Type B pancreatic cell (in vitro differentiated cells): ENCODE results near the gene DGCR8. TPM values are rescaled to one million over a fixed set of nuclear protein-coding genes. Genes with fewer than 3 reads are reported as not detected.

Source experiments
- DNase-seq: peaks from one replicate; pipeline ENCODE4 v3.0.0; 2021; ENCODE audit warnings: mixed read lengths; ENCODE audit not compliant: unreplicated experiment; ENCODE audit errors: extremely low spot score
- H3K27ac Mint-ChIP-seq: 2 replicates; pipeline ENCODE4 v1.8.0; 2021; ENCODE audit warnings: mild to moderate bottlenecking, mixed read lengths
- H3K27me3 Mint-ChIP-seq: 2 replicates; pipeline ENCODE4 v1.8.0; 2021; ENCODE audit warnings: mixed read lengths
- H3K36me3 Mint-ChIP-seq: 2 replicates; pipeline ENCODE4 v1.8.0; 2021; ENCODE audit warnings: mixed read lengths
- H3K4me1 Mint-ChIP-seq: one replicate; pipeline ENCODE4 v1.8.0; 2021; ENCODE audit warnings: mixed read lengths; ENCODE audit not compliant: unreplicated experiment
- H3K4me3 Mint-ChIP-seq: 2 replicates; pipeline ENCODE4 v1.8.0; 2021; ENCODE audit warnings: mild to moderate bottlenecking, mixed read lengths
- H3K9me3 Mint-ChIP-seq: 2 replicates; pipeline ENCODE4 v1.8.0; 2021; ENCODE audit warnings: mixed read lengths
- CTCF ChIP-seq: fragments of 200-600 bp; sonication (generic); conservative IDR thresholded peaks from 2 replicates; pipeline ENCODE4 v1.5.0; 2021; ENCODE audit warnings: antibody characterized with exemption, mild to moderate bottlenecking
- total RNA-seq: library from RNA; stranded (reverse); gene quantifications from 2 replicates; pipeline ENCODE4 v1.2.1, GENCODE V29; 2021; ENCODE audit warnings: low replicate concordance

The DGCR8 gene
- total RNA-seq, 1 donor from 2014 or later, result 61.3 TPM

- peaks cover 59% of the 10 kb centered on the region for H3K36me3 Mint-ChIP-seq
- H3K27me3 Mint-ChIP-seq, result no peaks in the 10 kb centered on the region
- no peaks in the 10 kb centered on the region for H3K4me1 Mint-ChIP-seq
- no peak for TF ChIP-seq CTCF
- DNase-seq, result no peak
- no peaks in the 10 kb centered on the region for H3K9me3 Mint-ChIP-seq
- no peak overlapping the region for H3K27ac Mint-ChIP-seq
- H3K4me3 Mint-ChIP-seq, result no peak overlapping the region
Observed at GRCh38 chr22:20093418-20094196, 13.6 kb downstream of the DGCR8 start.

- no peak for TF ChIP-seq CTCF
- H3K36me3 Mint-ChIP-seq, result peaks cover 59% of the 10 kb centered on the region
Observed at GRCh38 chr22:20094197-20094807, 14.3 kb downstream of the DGCR8 start.

DNA sequence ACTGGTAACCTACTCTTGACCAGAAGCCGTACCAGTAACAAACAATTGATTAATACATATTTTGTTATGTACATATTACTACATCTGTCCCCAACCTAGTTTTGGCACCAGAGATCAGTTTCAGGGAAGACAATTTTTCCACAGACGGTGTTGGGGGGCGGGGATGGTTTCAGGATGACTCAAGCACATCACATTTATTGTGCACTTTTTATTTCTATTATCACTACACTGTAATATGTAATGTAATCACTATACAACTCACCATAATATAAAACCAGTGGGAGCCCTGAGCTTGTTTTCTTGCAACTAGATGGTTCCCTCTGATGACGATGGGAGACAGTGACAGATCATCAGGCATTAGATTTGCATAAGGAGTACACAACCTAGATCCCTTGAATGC, 15.5 kb downstream of the DGCR8 start:
- DNase-seq, result no peak
- Mint-ChIP-seq H3K9me3 (no peaks in the 10 kb centered on the region), H3K27ac (no peak overlapping the region), H3K4me1 (no peaks in the 10 kb centered on the region), H3K4me3 (no peak overlapping the region), H3K27me3 (no peaks in the 10 kb centered on the region), H3K36me3 (peaks cover 53% of the 10 kb centered on the region)
- no peak for TF ChIP-seq CTCF

More at GRCh38 chr22:20094197-20094807, 14.3 kb downstream of the DGCR8 start:
- no peaks in the 10 kb centered on the region for H3K9me3 Mint-ChIP-seq
- no peak for DNase-seq
- H3K4me3 Mint-ChIP-seq, result no peak overlapping the region
- H3K27me3 Mint-ChIP-seq, result no peaks in the 10 kb centered on the region
- no peak overlapping the region for H3K27ac Mint-ChIP-seq
- no peaks in the 10 kb centered on the region for H3K4me1 Mint-ChIP-seq

DNA sequence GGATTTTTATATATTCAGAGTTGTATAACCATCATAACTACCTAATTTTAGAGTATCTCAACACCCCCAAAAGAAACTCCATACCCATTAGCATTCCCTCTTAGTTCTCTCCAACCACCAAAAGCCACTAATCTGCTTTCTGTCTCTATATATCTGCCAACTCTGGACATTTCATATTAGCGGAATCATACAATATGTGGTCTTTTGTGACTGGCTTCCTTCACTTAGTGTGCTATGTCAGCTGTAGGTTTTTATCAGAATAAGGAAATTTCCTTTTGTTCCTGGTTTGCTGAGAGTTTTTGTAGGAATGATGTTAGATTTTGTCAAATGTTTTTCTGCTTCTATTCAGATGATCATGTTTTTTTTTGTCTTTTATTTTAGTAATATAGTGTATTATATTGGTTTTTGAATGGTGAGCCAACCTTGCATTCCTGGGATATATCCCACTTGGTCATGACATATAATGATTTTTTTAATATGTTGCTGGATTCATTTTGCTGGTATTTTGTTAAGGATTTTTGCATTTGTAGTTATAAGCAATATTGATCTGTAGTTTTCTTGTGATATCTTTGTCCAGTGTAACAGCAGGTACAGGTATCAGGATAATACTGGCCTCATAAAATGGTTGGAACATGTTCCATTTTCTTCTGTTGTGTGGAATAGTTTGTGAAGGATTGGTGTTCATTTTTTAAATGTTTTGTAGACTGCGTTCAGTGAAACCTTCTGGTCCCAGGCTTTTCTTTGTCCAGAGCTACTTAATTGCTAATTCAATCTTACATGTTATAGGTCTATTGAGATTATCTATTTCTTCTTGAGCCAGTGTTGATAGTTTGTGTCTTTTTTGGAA, 16.8 kb downstream of the DGCR8 start:
- no peaks in the 10 kb centered on the region for H3K4me1 Mint-ChIP-seq
- H3K36me3 Mint-ChIP-seq, result peaks cover 42% of the 10 kb centered on the region
- H3K9me3 Mint-ChIP-seq, result no peaks in the 10 kb centered on the region
- H3K4me3 Mint-ChIP-seq, result no peak overlapping the region
- TF ChIP-seq CTCF, result no peak
- no peak for DNase-seq
- H3K27me3 Mint-ChIP-seq, result no peaks in the 10 kb centered on the region
- H3K27ac Mint-ChIP-seq, result no peak overlapping the region

DNA sequence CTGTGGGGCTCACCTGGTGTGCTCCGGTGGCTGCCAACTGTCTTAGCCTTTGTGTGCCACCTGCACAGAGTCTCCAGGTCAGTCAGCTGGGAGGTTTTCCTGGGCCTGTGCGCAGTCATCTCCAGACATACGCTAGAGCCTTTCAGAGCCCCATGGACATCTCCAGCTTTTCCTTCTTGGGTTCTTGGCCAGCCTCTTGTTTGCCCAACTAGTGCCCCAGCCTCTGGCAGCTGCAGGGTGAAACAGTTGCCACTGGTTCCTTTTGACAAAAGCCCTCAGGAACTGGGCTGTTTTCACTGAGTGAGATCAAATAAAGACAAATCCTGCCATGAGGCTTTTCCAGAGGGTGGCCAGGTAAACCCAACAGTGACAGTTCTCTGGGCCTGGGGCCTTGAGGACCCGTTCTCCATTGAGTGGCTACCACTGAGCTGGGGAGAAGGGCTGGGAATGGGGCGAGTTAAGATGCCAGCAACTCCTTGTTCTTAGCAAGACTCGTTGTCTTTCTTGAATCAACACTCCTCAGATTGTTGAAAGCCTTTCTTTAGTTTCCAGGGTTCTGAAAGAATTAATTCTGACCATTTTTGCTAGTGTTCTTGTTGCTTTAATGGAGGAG, 19.2 kb downstream of the DGCR8 start:
- no peak for DNase-seq
- Mint-ChIP-seq H3K4me3 (no peak overlapping the region), H3K27ac (no peak overlapping the region), H3K27me3 (no peaks in the 10 kb centered on the region), H3K4me1 (no peaks in the 10 kb centered on the region), H3K36me3 (peaks cover 34% of the 10 kb centered on the region), H3K9me3 (no peaks in the 10 kb centered on the region)
- TF ChIP-seq CTCF, result no peak
